Natural killer cell (primary cell): ENCODE results near the gene TLDC2. TPM values are rescaled to one million over a fixed set of nuclear protein-coding genes. Genes with fewer than 3 reads are reported as not detected.

ENCODE experiments used
- ATAC-seq, 3 donors: fragments of 150-1000 bp in 2 of 3; fragments of 200-7000 bp in 1 of 3; cut with Tn5 transposase; 1 replicate in 1 of 3; 2 replicates in 2 of 3; pipeline ENCODE4 v1.10.0; 2021; ENCODE audit warnings: mild to moderate bottlenecking in 2 of 3, moderate library complexity in 2 of 3
- DNase-seq, 2 donors: peaks; one replicate each; pipeline versions ENCODE4 v3.0.0 to v3.0.0-alpha.2; 2013 to 2021; ENCODE audit warnings: mixed read lengths in 1 of 2
- H3K27ac ChIP-seq: one replicate; pipeline ENCODE4 v1.5.1; 2013; ENCODE audit warnings: mild to moderate bottlenecking, low read length
- H3K27me3 ChIP-seq: one replicate; pipeline ENCODE4 v1.6.1; 2013; ENCODE audit warnings: low read length; ENCODE audit not compliant: control insufficient read depth, insufficient read depth
- H3K36me3 ChIP-seq: one replicate; pipeline ENCODE4 v1.6.1; 2013; ENCODE audit warnings: low read length; ENCODE audit not compliant: control insufficient read depth, insufficient read depth
- H3K4me1 ChIP-seq: one replicate; pipeline ENCODE4 v1.6.1; 2013; ENCODE audit warnings: low read length; ENCODE audit not compliant: control insufficient read depth, insufficient read depth
- H3K4me3 ChIP-seq: one replicate; pipeline ENCODE4 v1.5.1; 2013; ENCODE audit warnings: low read length
- H3K9me3 ChIP-seq: one replicate; pipeline ENCODE4 v1.6.1; 2013; ENCODE audit warnings: low read length; ENCODE audit not compliant: control insufficient read depth, insufficient read depth
- H3K27ac Mint-ChIP-seq, 2 donors: one replicate each; pipeline ENCODE4 v1.8.0; 2022; ENCODE audit warnings: mild to moderate bottlenecking in 2 of 2, mixed read lengths in 2 of 2, moderate library complexity in 1 of 2
- H3K27me3 Mint-ChIP-seq, 2 donors: one replicate each; pipeline ENCODE4 v1.8.0; 2022; ENCODE audit warnings: low read depth in 2 of 2, mixed read lengths in 2 of 2
- H3K36me3 Mint-ChIP-seq: one replicate; pipeline ENCODE4 v1.8.0; 2022; ENCODE audit warnings: mixed read lengths
- H3K4me1 Mint-ChIP-seq, 2 donors: one replicate each; pipeline ENCODE4 v1.8.0; 2022; ENCODE audit warnings: mixed read lengths in 2 of 2
- H3K4me3 Mint-ChIP-seq: one replicate; pipeline ENCODE4 v1.8.0; 2022; ENCODE audit warnings: mild to moderate bottlenecking, moderate library complexity, mixed read lengths
- H3K9me3 Mint-ChIP-seq, 2 donors: one replicate each; pipeline ENCODE4 v1.8.0; 2022; ENCODE audit warnings: mixed read lengths in 2 of 2
- CTCF ChIP-seq: fragments of 200-600 bp; IDR thresholded peaks from one replicate; pipeline ENCODE4 v1.8.0; 2022; ENCODE audit warnings: antibody characterized with exemption
- whole genome bisulfite sequencing: methylation state at CpG from one replicate; pipeline ENCODE4 v1.1.7; 2013; ENCODE audit warnings: missing lambda C conversion rate; ENCODE audit not compliant: insufficient coverage; 5-methylcytosine and 5-hydroxymethylcytosine counted together
- intact Hi-C: fragments of 100-400 bp; cut with micrococcal nuclease; formaldehyde crosslinking; loops from one replicate; pipeline ENCODE4 v1.14.2; 2022
- total RNA-seq, 4 donors: library from RNA; stranded (reverse); fragments of 120-200 nt in 1 of 4; gene quantifications; one replicate each; pipeline versions ENCODE4 v1.2.3 to v1.2.4, GENCODE V29; 2013 to 2022

Gene TLDC2
- total RNA-seq, 3 donors from 2014 or later (not counting 1 experiment from before 2014, with no cell fraction given): 1.4 TPM; not detected in 2

- Histone ChIP-seq H3K27me3 (peaks cover 2% of the 10 kb centered on the region), H3K4me3 (peak overlapping the region; percentile 20), H3K27ac (no peak overlapping the region), H3K4me1 (peaks cover 34% of the 10 kb centered on the region), H3K36me3 (no peaks in the 10 kb centered on the region), H3K9me3 (no peaks in the 10 kb centered on the region)
- Mint-ChIP-seq H3K36me3 (no peaks in the 10 kb centered on the region), H3K27me3 (peaks cover 0 to 6% of the 10 kb centered on the region in 2 donors), H3K4me1 (peaks cover 0 to 19% of the 10 kb centered on the region in 2 donors), H3K27ac (no peak overlapping the region), H3K4me3 (peak overlapping the region; percentile 53), H3K9me3 (no peaks in the 10 kb centered on the region)
- WGBS: 59% methylated on average over 45 of the region's 45 CpGs
- DNase-seq (no peak), ATAC-seq (no peak)
- TF ChIP-seq CTCF: no peak
- intact Hi-C loops: no loop called here
These were observed 13.8 kb upstream of the TLDC2 start for GRCh38 chr20:36861875-36862801.

- intact Hi-C loops: no loop called here
- no peak for DNase-seq
- peaks cover 34% of the 10 kb centered on the region for H3K4me1 ChIP-seq
These were observed 12.9 kb upstream of the TLDC2 start for GRCh38 chr20:36862857-36863668.

GRCh38 chr20:36865076-36865860 lies 10.7 kb upstream of the TLDC2 start:
- no peak for TF ChIP-seq CTCF
- H3K9me3 Mint-ChIP-seq: no peaks in the 10 kb centered on the region
- no peaks in the 10 kb centered on the region for H3K36me3 ChIP-seq
- WGBS: 96% methylated on average over 9 of the region's 9 CpGs
- H3K9me3 ChIP-seq: no peaks in the 10 kb centered on the region
- peaks cover 0 to 13% of the 10 kb centered on the region in 2 donors for H3K4me1 Mint-ChIP-seq
- H3K27me3 ChIP-seq: peaks cover 2% of the 10 kb centered on the region
- DNase-seq (no peak), ATAC-seq (no peak)
- no peaks in the 10 kb centered on the region for H3K36me3 Mint-ChIP-seq
- peaks cover 0 to 6% of the 10 kb centered on the region in 2 donors for H3K27me3 Mint-ChIP-seq
- H3K4me3 Mint-ChIP-seq: peak overlapping the region; percentile 66
- peaks cover 34% of the 10 kb centered on the region for H3K4me1 ChIP-seq
- H3K4me3 ChIP-seq: no peak overlapping the region
- no peak overlapping the region for H3K27ac ChIP-seq
- intact Hi-C loops: no loop called here
- H3K27ac Mint-ChIP-seq: peak overlapping the region in 1 of 2 donors; percentile 15

More at GRCh38 chr20:36862857-36863668, 12.9 kb upstream of the TLDC2 start:
- Histone ChIP-seq H3K27me3 (peaks cover 2% of the 10 kb centered on the region), H3K9me3 (no peaks in the 10 kb centered on the region), H3K4me3 (no peak overlapping the region), H3K36me3 (no peaks in the 10 kb centered on the region), H3K27ac (no peak overlapping the region)
- 2% methylated on average over 129 of the region's 129 CpGs for WGBS
- Mint-ChIP-seq H3K27me3 (peaks cover 0 to 6% of the 10 kb centered on the region in 2 donors), H3K9me3 (no peaks in the 10 kb centered on the region), H3K4me3 (no peak overlapping the region), H3K27ac (no peak overlapping the region), H3K36me3 (no peaks in the 10 kb centered on the region), H3K4me1 (peaks cover 0 to 17% of the 10 kb centered on the region in 2 donors)
- ATAC-seq: peak; percentile 65 to 71 (median 65)
- no peak for TF ChIP-seq CTCF
